ENCODE measurements around the gene GSC2.

DNA sequence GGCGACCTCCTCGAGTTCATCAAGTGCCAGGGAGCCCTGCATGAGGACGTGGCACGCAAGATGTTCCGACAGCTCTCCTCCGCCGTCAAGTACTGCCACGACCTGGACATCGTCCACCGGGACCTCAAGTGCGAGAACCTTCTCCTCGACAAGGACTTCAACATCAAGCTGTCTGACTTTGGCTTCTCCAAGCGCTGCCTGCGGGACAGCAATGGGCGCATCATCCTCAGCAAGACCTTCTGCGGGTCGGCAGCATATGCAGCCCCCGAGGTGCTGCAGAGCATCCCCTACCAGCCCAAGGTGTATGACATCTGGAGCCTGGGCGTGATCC is 18.4 kb downstream of the GSC2 start:
- no peak for TF ChIP-seq POLR2A (IDR thresholded peaks at IDR 0.05)
- TF ChIP-seq, protein P1, sequence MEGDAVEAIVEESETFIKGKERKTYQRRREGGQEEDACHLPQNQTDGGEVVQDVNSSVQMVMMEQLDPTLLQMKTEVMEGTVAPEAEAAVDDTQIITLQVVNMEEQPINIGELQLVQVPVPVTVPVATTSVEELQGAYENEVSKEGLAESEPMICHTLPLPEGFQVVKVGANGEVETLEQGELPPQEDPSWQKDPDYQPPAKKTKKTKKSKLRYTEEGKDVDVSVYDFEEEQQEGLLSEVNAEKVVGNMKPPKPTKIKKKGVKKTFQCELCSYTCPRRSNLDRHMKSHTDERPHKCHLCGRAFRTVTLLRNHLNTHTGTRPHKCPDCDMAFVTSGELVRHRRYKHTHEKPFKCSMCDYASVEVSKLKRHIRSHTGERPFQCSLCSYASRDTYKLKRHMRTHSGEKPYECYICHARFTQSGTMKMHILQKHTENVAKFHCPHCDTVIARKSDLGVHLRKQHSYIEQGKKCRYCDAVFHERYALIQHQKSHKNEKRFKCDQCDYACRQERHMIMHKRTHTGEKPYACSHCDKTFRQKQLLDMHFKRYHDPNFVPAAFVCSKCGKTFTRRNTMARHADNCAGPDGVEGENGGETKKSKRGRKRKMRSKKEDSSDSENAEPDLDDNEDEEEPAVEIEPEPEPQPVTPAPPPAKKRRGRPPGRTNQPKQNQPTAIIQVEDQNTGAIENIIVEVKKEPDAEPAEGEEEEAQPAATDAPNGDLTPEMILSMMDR (IDR thresholded peaks at IDR 0.05): no peak

Data from adrenal gland (tissue), 5 donors.